Nephron progenitor cell (in vitro differentiated cells): ENCODE data around the gene KIF1B.
"Not testable (repeated sequence)": the region's sequence is repeated elsewhere in the genome, so short reads cannot be mapped to it uniquely, and the experiment has no call there.

Source experiments
- DNase-seq: peaks from one replicate; pipeline ENCODE4 v3.0.0; 2021
- H3K27ac Mint-ChIP-seq: 2 replicates; pipeline ENCODE4 v1.8.0; 2021; ENCODE audit warnings: mild to moderate bottlenecking, moderate library complexity, mixed read lengths
- H3K27me3 Mint-ChIP-seq: 2 replicates; pipeline ENCODE4 v1.8.0; 2021; ENCODE audit warnings: mild to moderate bottlenecking, low read depth, mixed read lengths; ENCODE audit not compliant: poor library complexity
- H3K36me3 Mint-ChIP-seq: 2 replicates; pipeline ENCODE4 v1.8.0; 2021; ENCODE audit warnings: low read depth, mixed read lengths
- H3K4me1 Mint-ChIP-seq: 2 replicates; pipeline ENCODE4 v1.8.0; 2021; ENCODE audit warnings: mixed read lengths
- H3K4me3 Mint-ChIP-seq: 2 replicates; pipeline ENCODE4 v1.8.0; 2021; ENCODE audit warnings: mild to moderate bottlenecking, moderate library complexity, mixed read lengths
- H3K9me3 Mint-ChIP-seq: 2 replicates; pipeline ENCODE4 v1.8.0; 2021; ENCODE audit warnings: mild to moderate bottlenecking, moderate library complexity, mixed read lengths
- CTCF ChIP-seq: fragments of 200-600 bp; sonication (generic); IDR thresholded peaks from 2 replicates; pipeline ENCODE4 v1.5.0; 2021; ENCODE audit warnings: antibody characterized with exemption

Gene KIF1B

GRCh38 chr1:10249808-10250457, 39.6 kb downstream of the KIF1B start:
- Mint-ChIP-seq H3K4me1 (peaks cover 16% of the 10 kb centered on the region), H3K27me3 (peaks cover 3% of the 10 kb centered on the region), H3K36me3 (peaks cover 49% of the 10 kb centered on the region), H3K4me3 (no peak overlapping the region), H3K9me3 (peaks cover 14% of the 10 kb centered on the region), H3K27ac (no peak overlapping the region)
- TF ChIP-seq CTCF, result no peak
- DNase-seq, result no peak

GRCh38 chr1:10250663-10251062, 40.3 kb downstream of the KIF1B start:
- Mint-ChIP-seq H3K9me3 (peaks cover 14% of the 10 kb centered on the region), H3K27ac (peak overlapping the region; percentile 90), H3K27me3 (peaks cover 3% of the 10 kb centered on the region), H3K36me3 (peaks cover 41% of the 10 kb centered on the region), H3K4me3 (no peak overlapping the region), H3K4me1 (peaks cover 16% of the 10 kb centered on the region)
- DNase-seq, result peak; percentile 23
- no peak for TF ChIP-seq CTCF

GRCh38 chr1:10251325-10252108, 41.1 kb downstream of the KIF1B start:
- not testable (repeated sequence) for DNase-seq, H3K4me3 Mint-ChIP-seq, H3K27me3 Mint-ChIP-seq
- Mint-ChIP-seq H3K27ac (peak overlapping the region; percentile 90), H3K36me3 (peaks cover 38% of the 10 kb centered on the region), H3K4me1 (peaks cover 16% of the 10 kb centered on the region), H3K9me3 (peaks cover 14% of the 10 kb centered on the region)

- no peak for DNase-seq
- no peak for TF ChIP-seq CTCF
Measured at GRCh38 chr1:10252508-10252907, 42.1 kb downstream of the KIF1B start.

GRCh38 chr1:10253149-10253548, 42.8 kb downstream of the KIF1B start:
- Mint-ChIP-seq H3K27ac (no peak overlapping the region), H3K4me3 (no peak overlapping the region), H3K9me3 (peaks cover 12% of the 10 kb centered on the region), H3K36me3 (peaks cover 32% of the 10 kb centered on the region), H3K4me1 (peaks cover 16% of the 10 kb centered on the region), H3K27me3 (peaks cover 3% of the 10 kb centered on the region)
- TF ChIP-seq CTCF, result no peak
- no peak for DNase-seq

More at GRCh38 chr1:10252508-10252907, 42.1 kb downstream of the KIF1B start:
- H3K9me3 Mint-ChIP-seq, result peaks cover 14% of the 10 kb centered on the region
- no peak overlapping the region for H3K4me3 Mint-ChIP-seq
- peaks cover 32% of the 10 kb centered on the region for H3K36me3 Mint-ChIP-seq
- peaks cover 16% of the 10 kb centered on the region for H3K4me1 Mint-ChIP-seq
- H3K27me3 Mint-ChIP-seq, result peaks cover 3% of the 10 kb centered on the region
- no peak overlapping the region for H3K27ac Mint-ChIP-seq

GRCh38 chr1:10253755-10254154, 43.4 kb downstream of the KIF1B start:
- Mint-ChIP-seq H3K4me3 (no peak overlapping the region), H3K27ac (peak overlapping the region; percentile 38), H3K9me3 (peaks cover 6% of the 10 kb centered on the region), H3K27me3 (peaks cover under 1% of the 10 kb centered on the region), H3K4me1 (peaks cover 16% of the 10 kb centered on the region), H3K36me3 (peaks cover 32% of the 10 kb centered on the region)
- no peak for TF ChIP-seq CTCF
- no peak for DNase-seq
